MM.1S (cell line): Measurements from ENCODE around the gene CISD3.

ENCODE experiments used
- DNase-seq: peaks from one replicate; pipeline ENCODE4 v3.0.0-alpha.2; 2015
- H2AFZ ChIP-seq: fragments of 300-600 bp; sonication (generic); 2 replicates; pipeline ENCODE4 v1.6.0; 2016; ENCODE audit warnings: antibody characterized with exemption, low read length
- H3F3A ChIP-seq: fragments of 300-600 bp; sonication (generic); 2 replicates; pipeline ENCODE4 v1.6.1; 2016; ENCODE audit warnings: mild to moderate bottlenecking, antibody characterized with exemption, low read length, moderate library complexity, mixed read lengths; ENCODE audit not compliant: insufficient read depth
- H3K27ac ChIP-seq: fragments of 300-600 bp; sonication (generic); 2 replicates; pipeline ENCODE4 v1.5.1; 2016; ENCODE audit warnings: mild to moderate bottlenecking, low read length
- H3K27me3 ChIP-seq: fragments of 300-600 bp; sonication (generic); replicated peaks from 2 replicates; pipeline ENCODE4 v1.6.0; 2016; ENCODE audit warnings: low read length; ENCODE audit not compliant: insufficient read depth
- H3K36me3 ChIP-seq: fragments of 300-600 bp; sonication (generic); replicated peaks from 2 replicates; pipeline ENCODE4 v1.6.1; 2016; ENCODE audit warnings: mild to moderate bottlenecking, low read length, mixed read lengths; ENCODE audit not compliant: insufficient read depth
- H3K4me1 ChIP-seq: fragments of 300-600 bp; sonication (generic); 2 replicates; pipeline ENCODE4 v1.6.1; 2016; ENCODE audit warnings: low read length, mixed read lengths
- H3K4me2 ChIP-seq: fragments of 300-600 bp; sonication (generic); 2 replicates; pipeline ENCODE4 v1.6.0; 2016; ENCODE audit warnings: low read depth, low read length
- H3K4me3 ChIP-seq: fragments of 300-600 bp; sonication (generic); 2 replicates; pipeline ENCODE4 v1.5.1; 2016; ENCODE audit warnings: low read length, mixed read lengths
- H3K79me2 ChIP-seq: fragments of 300-600 bp; sonication (generic); 2 replicates; pipeline ENCODE4 v1.6.1; 2016; ENCODE audit warnings: mixed run types, low read length, mixed read lengths
- H3K9ac ChIP-seq: fragments of 300-600 bp; sonication (generic); 2 replicates; pipeline ENCODE4 v1.6.1; 2016; ENCODE audit warnings: low read length, mixed read lengths
- H3K9me2 ChIP-seq: fragments of 300-600 bp; sonication (generic); replicated peaks from 2 replicates; pipeline ENCODE4 v1.6.1; 2016; ENCODE audit warnings: mild to moderate bottlenecking, low read length, mixed read lengths; ENCODE audit not compliant: insufficient read depth
- H3K9me3 ChIP-seq: fragments of 300-600 bp; sonication (generic); replicated peaks from 2 replicates; pipeline ENCODE4 v1.6.1; 2016; ENCODE audit warnings: mild to moderate bottlenecking, low read length, mixed read lengths; ENCODE audit not compliant: insufficient read depth
- H4K20me1 ChIP-seq: fragments of 300-600 bp; sonication (generic); 2 replicates; pipeline ENCODE4 v1.6.1; 2016; ENCODE audit warnings: mild to moderate bottlenecking, low read length, moderate library complexity, mixed read lengths; ENCODE audit not compliant: insufficient read depth
- EZH2 ChIP-seq: fragments of 300-600 bp; sonication (generic); optimal IDR thresholded peaks from 2 replicates; pipeline ENCODE3; 2017; ENCODE audit warnings: low read depth, mild to moderate bottlenecking, antibody characterized with exemption, low read length, mixed read lengths
- EZH2phosphoT487 ChIP-seq: fragments of 300-600 bp; sonication (generic); IDR thresholded peaks from 2 replicates; pipeline ENCODE4 v1.6.1; 2018; ENCODE audit warnings: antibody characterized with exemption, low read length
- TF ChIP-seq, protein P1 (sequence below): fragments of 300-600 bp; sonication (generic); IDR thresholded peaks from 2 replicates; pipeline ENCODE4 v1.5.1; 2016; ENCODE audit warnings: antibody characterized with exemption, low read length, mixed read lengths

The CISD3 gene

DNA sequence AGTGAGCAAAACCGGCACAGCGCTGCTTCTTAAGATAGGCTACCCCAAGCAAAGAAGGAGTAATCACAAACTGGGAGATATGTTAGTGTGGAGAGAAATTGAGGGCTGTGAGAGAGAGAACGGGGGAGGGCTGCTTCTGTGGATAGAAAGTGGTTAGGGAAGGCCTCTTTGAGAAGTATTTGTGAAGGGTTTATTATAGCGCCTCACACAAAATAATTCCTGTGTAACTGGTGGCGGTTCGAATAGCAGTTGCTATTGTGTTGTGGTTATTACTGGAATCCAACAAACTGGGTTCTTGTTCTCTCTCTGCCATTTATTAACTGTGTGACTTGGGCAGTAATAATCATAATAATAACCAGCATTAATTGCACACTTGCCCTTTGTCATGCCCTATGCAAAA is 9.2 kb upstream of the CISD3 start:
- Histone ChIP-seq H3F3A (no peaks in the 10 kb centered on the region), H2AFZ (no peak overlapping the region), H3K27ac (no peak overlapping the region), H4K20me1 (no peaks in the 10 kb centered on the region), H3K79me2 (no peaks in the 10 kb centered on the region), H3K27me3 (no peaks in the 10 kb centered on the region), H3K9me3 (no peaks in the 10 kb centered on the region), H3K36me3 (no peaks in the 10 kb centered on the region), H3K9ac (no peak overlapping the region), H3K4me1 (no peaks in the 10 kb centered on the region), H3K4me3 (no peak overlapping the region), H3K4me2 (no peak overlapping the region), H3K9me2 (no peaks in the 10 kb centered on the region)
- no peak for DNase-seq
- TF ChIP-seq EZH2 = no peak
- TF ChIP-seq, protein P1, sequence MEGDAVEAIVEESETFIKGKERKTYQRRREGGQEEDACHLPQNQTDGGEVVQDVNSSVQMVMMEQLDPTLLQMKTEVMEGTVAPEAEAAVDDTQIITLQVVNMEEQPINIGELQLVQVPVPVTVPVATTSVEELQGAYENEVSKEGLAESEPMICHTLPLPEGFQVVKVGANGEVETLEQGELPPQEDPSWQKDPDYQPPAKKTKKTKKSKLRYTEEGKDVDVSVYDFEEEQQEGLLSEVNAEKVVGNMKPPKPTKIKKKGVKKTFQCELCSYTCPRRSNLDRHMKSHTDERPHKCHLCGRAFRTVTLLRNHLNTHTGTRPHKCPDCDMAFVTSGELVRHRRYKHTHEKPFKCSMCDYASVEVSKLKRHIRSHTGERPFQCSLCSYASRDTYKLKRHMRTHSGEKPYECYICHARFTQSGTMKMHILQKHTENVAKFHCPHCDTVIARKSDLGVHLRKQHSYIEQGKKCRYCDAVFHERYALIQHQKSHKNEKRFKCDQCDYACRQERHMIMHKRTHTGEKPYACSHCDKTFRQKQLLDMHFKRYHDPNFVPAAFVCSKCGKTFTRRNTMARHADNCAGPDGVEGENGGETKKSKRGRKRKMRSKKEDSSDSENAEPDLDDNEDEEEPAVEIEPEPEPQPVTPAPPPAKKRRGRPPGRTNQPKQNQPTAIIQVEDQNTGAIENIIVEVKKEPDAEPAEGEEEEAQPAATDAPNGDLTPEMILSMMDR = no peak
- TF ChIP-seq EZH2phosphoT487 = no peak

DNA sequence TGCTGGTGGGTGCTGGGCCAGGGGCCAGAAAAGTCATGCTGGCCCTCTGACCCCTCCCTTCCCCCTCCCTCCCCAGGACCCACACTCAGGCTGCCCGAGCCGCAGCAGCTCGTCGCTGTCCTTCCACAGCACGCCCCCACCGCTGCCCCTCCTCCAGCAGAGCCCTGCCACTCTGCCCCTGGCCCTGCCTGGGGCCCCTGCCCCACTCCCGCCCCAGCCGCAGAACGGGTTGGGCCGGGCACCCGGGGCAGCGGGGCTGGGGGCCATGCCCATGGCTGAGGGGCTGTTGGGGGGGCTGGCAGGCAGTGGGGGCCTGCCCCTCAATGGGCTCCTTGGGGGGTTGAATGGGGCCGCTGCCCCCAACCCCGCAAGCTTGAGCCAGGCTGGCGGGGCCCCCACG is 8.3 kb upstream of the CISD3 start:
- Histone ChIP-seq H3F3A (no peaks in the 10 kb centered on the region), H3K9me2 (no peaks in the 10 kb centered on the region), H3K27me3 (no peaks in the 10 kb centered on the region), H3K79me2 (no peaks in the 10 kb centered on the region), H3K9ac (no peak overlapping the region), H3K27ac (no peak overlapping the region), H4K20me1 (no peaks in the 10 kb centered on the region), H3K9me3 (no peaks in the 10 kb centered on the region), H3K4me3 (no peak overlapping the region), H3K4me1 (no peaks in the 10 kb centered on the region), H2AFZ (no peak overlapping the region), H3K36me3 (no peaks in the 10 kb centered on the region), H3K4me2 (no peak overlapping the region)
- DNase-seq = no peak
- TF ChIP-seq, protein P1 = no peak
- no peak for TF ChIP-seq EZH2
- no peak for TF ChIP-seq EZH2phosphoT487

- no peak overlapping the region for H3K4me2 ChIP-seq
- no peak for DNase-seq
- no peak overlapping the region for H2AFZ ChIP-seq
- H3K4me3 ChIP-seq = no peak overlapping the region
- H4K20me1 ChIP-seq = no peaks in the 10 kb centered on the region
- no peaks in the 10 kb centered on the region for H3K36me3 ChIP-seq
- H3K27ac ChIP-seq = no peak overlapping the region
- no peak overlapping the region for H3K9ac ChIP-seq
- no peaks in the 10 kb centered on the region for H3K4me1 ChIP-seq
- H3K79me2 ChIP-seq = no peaks in the 10 kb centered on the region
- no peaks in the 10 kb centered on the region for H3K9me3 ChIP-seq
- no peak for TF ChIP-seq EZH2phosphoT487
- TF ChIP-seq, protein P1 = no peak
- TF ChIP-seq EZH2 = no peak
- H3F3A ChIP-seq = peaks cover 15% of the 10 kb centered on the region
- no peaks in the 10 kb centered on the region for H3K27me3 ChIP-seq
- H3K9me2 ChIP-seq = no peaks in the 10 kb centered on the region
Measured at GRCh38 chr17:38724337-38724988, 5.7 kb upstream of the CISD3 start.
